BLaER1 (cell line): ENCODE data around the gene FAF2.

Source experiments
- H3K27ac ChIP-seq: shearing (Covaris generic); formaldehyde crosslinking; 2 replicates; pipeline ENCODE4 v1.8.1; 2022
- H3K27me3 ChIP-seq: shearing (Covaris generic); formaldehyde crosslinking; 2 replicates; pipeline ENCODE4 v1.8.1; 2022
- H3K36me3 ChIP-seq: shearing (Covaris generic); formaldehyde crosslinking; 2 replicates; pipeline ENCODE4 v1.8.1; 2022
- H3K4me1 ChIP-seq: shearing (Covaris generic); formaldehyde crosslinking; 2 replicates; pipeline ENCODE4 v1.8.1; 2022
- H3K4me2 ChIP-seq: shearing (Covaris generic); formaldehyde crosslinking; 2 replicates; pipeline ENCODE4 v1.8.1; 2022
- H3K4me3 ChIP-seq: shearing (Covaris generic); formaldehyde crosslinking; 2 replicates; pipeline ENCODE4 v1.8.1; 2022
- H3K9ac ChIP-seq: shearing (Covaris generic); formaldehyde crosslinking; 2 replicates; pipeline ENCODE4 v1.8.1; 2022
- H3K9me3 ChIP-seq: shearing (Covaris generic); formaldehyde crosslinking; 2 replicates; pipeline ENCODE4 v1.8.1; 2022
- H4K20me1 ChIP-seq: shearing (Covaris generic); formaldehyde crosslinking; 2 replicates; pipeline ENCODE4 v1.8.1; 2022
- Cebpa-rat ChIP-seq: shearing (Covaris generic); IDR thresholded peaks from 2 replicates; pipeline ENCODE4 v1.8.1; 2022

FAF2 gene

DNA sequence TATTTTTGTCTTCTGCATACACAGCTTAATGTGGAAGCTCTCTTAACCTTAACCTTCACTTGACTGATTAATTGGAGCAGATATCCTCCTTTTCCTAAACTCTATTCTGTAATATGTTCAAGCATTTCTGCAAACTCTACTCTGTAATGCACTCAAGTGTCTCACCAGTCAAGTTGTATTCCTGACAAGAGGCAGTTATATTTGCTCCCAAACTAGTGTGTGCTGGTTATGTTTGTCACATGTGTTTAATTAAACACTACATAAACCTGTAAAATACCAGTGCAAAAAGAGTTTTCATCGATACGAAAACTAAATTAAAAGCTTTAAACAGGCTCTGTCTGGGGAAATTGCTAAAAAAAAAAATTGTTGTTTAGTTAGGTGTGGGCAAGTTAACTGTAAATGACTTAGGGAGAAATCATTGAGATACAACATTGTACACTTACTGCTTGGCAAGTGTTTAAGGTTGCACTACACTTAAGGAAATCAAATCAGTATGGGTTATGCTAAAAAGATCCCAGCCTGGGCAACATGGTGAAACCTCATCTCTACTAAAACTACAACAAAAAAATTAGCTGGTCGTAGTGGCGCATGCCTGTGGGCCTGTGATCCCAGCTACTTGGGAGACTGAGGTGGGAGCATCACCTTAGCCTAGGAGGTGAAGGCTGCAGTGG is 6.7 kb downstream of the FAF2 start:
- Histone ChIP-seq H3K27me3 (no peaks in the 10 kb centered on the region), H3K4me1 (peaks cover 10% of the 10 kb centered on the region), H3K4me3 (no peak overlapping the region), H3K9me3 (no peaks in the 10 kb centered on the region; the same call in 1 of the 2 replicates), H3K27ac (no peak overlapping the region), H3K36me3 (peaks cover 56% of the 10 kb centered on the region), H3K4me2 (no peak overlapping the region), H3K9ac (no peak overlapping the region), H4K20me1 (peaks cover 88% of the 10 kb centered on the region)
- TF ChIP-seq Cebpa-rat = no peak

DNA sequence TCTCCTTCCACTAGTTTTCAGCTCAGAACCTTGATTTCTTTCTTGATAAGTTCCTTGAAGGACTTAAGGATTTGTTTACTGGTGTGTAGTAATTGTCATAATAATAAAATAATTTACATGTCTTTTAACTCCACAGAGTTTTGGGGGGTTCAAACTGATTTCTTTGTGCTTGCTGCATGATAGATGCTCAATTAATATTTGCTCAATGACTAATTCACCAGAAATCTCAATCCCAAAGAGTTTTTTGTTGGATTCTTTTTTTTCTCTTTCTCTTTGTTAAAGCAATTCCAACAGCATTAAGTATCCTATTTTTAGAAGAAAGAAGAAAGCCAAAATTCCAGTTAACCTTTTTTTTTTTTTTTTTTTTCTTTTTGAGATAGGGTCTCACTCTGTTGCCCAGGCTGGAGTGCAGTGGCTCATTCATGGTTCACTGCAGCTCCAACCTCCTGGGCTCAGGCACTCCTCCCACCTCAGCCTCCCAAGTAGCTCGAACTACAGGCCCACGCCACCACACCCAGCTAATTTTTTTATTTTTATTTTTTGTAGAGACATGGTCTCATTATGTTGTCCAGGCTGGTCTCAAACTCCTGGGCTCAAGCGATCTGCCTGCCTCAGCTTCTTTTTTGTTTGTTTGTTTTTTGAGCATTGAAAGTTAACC is 10.8 kb downstream of the FAF2 start:
- H3K4me3 ChIP-seq = no peak overlapping the region
- no peak overlapping the region for H3K27ac ChIP-seq
- no peaks in the 10 kb centered on the region for H3K27me3 ChIP-seq
- peaks cover 99% of the 10 kb centered on the region for H4K20me1 ChIP-seq
- no peaks in the 10 kb centered on the region; the same call in 1 of the 2 replicates for H3K9me3 ChIP-seq
- H3K4me1 ChIP-seq = peaks cover 10% of the 10 kb centered on the region
- no peak overlapping the region for H3K9ac ChIP-seq
- H3K4me2 ChIP-seq = no peak overlapping the region
- no peak for TF ChIP-seq Cebpa-rat
- peaks cover 53% of the 10 kb centered on the region for H3K36me3 ChIP-seq

DNA sequence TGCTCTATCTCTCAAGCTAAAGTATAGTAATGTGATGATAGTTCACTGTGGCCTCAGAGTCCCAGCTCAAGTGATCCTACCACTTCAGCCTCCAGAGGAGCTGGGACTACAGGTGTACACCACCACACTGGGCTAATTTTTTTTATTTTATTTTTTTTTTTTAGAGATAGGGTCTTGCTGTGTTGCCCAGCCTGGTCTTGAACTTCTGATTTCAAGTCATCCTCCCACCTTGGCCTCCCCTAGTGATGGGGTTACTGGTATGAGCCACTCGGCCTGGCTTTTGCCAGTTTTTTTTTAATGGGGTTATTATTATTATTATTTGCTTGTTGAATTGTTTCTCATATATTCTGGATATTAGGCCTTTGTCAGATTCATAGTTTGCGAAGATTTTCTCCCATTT is 13.2 kb downstream of the FAF2 start:
- TF ChIP-seq Cebpa-rat = no peak
- Histone ChIP-seq H4K20me1 (peaks cover 100% of the 10 kb centered on the region), H3K4me3 (no peak overlapping the region), H3K27me3 (no peaks in the 10 kb centered on the region), H3K9me3 (no peaks in the 10 kb centered on the region; the same call in 1 of the 2 replicates), H3K4me1 (peaks cover 10% of the 10 kb centered on the region), H3K4me2 (0 out of 2 replicates have a peak overlapping the region, but pooled peaks have one; percentile 9), H3K27ac (no peak overlapping the region), H3K36me3 (peaks cover 60% of the 10 kb centered on the region), H3K9ac (no peak overlapping the region)

DNA sequence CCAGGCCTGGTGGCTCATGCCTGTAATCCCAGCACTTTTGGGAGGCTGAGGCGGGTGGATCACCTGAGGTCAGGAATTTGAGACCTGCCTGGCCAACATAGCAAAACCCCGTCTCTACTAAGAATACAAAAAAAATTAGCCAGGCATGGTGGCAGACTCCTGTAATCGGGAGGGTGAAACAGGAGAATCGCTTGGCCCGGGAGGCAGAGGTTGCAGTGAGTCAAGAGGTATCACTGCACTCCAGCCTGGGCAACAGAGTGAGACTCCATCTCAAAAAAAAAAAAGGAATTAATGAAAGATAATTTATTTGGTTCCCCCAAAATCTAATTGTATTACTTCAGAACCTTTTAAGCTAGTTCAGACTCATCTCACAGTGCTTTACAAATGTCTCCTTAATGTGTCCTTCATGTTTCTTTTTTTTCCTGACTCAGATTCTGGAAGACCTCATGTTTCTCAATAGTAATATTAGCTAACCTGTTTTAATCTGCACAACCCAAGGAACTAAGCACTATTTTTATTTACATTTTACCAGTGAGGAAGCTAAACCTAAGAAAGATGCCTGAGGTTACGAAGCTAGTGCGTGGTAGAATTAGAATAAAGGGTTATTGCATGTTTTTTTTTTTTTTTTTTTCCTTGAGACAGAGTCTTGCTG is 15.1 kb downstream of the FAF2 start:
- Histone ChIP-seq H4K20me1 (peaks cover 95% of the 10 kb centered on the region), H3K27me3 (no peaks in the 10 kb centered on the region), H3K9ac (no peak overlapping the region), H3K27ac (no peak overlapping the region), H3K4me2 (no peak overlapping the region), H3K4me1 (peaks cover 10% of the 10 kb centered on the region), H3K4me3 (no peak overlapping the region), H3K9me3 (no peaks in the 10 kb centered on the region; the same call in 1 of the 2 replicates), H3K36me3 (peaks cover 72% of the 10 kb centered on the region)
- TF ChIP-seq Cebpa-rat = no peak

DNA sequence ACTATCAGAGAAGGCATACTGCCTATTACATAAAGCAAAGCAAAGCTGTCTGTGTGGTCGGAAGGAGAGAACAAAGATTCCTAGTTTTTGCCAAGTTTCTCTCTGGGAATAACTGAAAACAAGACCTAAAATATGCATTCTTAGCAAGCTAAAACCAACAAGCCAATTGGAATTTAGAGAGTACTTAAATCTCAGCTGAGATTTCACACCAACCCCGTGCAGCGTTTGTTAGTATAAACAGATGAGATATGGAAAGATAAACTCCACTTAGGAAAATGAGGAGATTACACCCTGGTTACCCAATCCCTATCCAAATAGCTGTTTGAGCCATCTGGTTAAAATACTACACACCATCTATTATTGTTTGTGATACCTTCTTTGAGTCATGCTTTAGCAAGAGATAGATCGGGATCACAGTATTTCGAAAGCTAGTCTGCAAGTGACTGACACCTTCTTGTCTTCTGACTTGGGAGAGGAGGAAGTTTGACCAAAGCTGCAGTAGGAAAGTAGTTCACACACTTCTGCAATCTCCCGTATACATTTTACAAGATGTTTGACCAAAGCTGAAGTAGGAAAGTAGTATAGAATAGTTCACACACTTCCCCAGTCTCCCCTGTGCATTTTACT is 18.2 kb downstream of the FAF2 start:
- H3K9ac ChIP-seq = no peak overlapping the region
- no peak overlapping the region for H3K4me3 ChIP-seq
- peaks cover 70% of the 10 kb centered on the region for H3K36me3 ChIP-seq
- H3K4me1 ChIP-seq = peaks cover 8% of the 10 kb centered on the region
- no peak overlapping the region for H3K4me2 ChIP-seq
- H3K9me3 ChIP-seq = no peaks in the 10 kb centered on the region
- H3K27ac ChIP-seq = no peak overlapping the region
- H3K27me3 ChIP-seq = no peaks in the 10 kb centered on the region
- peaks cover 91% of the 10 kb centered on the region for H4K20me1 ChIP-seq
- TF ChIP-seq Cebpa-rat = no peak

DNA sequence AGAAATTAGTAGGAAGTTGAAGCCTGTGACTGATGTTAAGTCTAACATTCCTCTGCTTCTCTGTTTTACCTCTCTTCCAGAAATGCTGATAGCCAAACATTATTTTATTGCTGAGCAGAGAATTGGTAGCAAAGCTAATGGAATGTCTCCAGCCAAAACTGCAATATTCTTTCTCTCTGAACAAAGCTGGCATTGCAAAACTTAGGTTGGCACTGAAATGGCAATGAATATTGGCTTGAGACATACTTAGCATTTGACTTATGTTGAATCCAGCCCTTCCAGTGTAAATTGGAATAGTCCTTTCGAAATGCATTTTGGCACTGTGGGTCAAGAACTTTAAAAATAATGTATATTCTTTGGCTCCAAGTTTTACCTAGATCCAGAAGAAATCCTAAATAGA is 21.1 kb downstream of the FAF2 start:
- Histone ChIP-seq H3K4me3 (no peak overlapping the region), H3K9me3 (peaks cover 13% of the 10 kb centered on the region), H3K27ac (no peak overlapping the region), H3K4me2 (no peak overlapping the region), H3K36me3 (peaks cover 91% of the 10 kb centered on the region), H3K4me1 (no peaks in the 10 kb centered on the region), H3K27me3 (no peaks in the 10 kb centered on the region), H4K20me1 (peaks cover 78% of the 10 kb centered on the region), H3K9ac (no peak overlapping the region)
- no peak for TF ChIP-seq Cebpa-rat

DNA sequence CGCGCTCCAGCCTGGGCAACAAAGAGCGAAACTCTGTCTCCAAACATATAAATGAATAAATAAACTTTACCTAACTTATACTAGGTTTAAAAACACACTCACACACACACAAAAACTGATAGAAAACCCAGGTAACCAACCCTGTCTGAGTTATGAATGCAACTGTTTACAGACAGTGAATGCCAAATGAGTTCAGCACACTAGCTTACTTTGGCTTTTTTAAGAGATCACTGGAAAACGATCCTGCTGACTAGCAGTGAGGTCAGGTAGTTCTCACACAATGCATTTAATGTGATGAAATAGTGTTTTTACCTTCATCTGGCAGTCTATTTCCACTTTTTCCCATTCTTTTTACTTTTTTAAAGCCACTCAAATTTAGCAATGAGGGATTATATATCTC is 22.4 kb downstream of the FAF2 start:
- H3K4me3 ChIP-seq = no peak overlapping the region
- no peak overlapping the region for H3K9ac ChIP-seq
- H3K4me2 ChIP-seq = no peak overlapping the region
- peaks cover 77% of the 10 kb centered on the region for H4K20me1 ChIP-seq
- peaks cover 22% of the 10 kb centered on the region for H3K9me3 ChIP-seq
- H3K36me3 ChIP-seq = peaks cover 90% of the 10 kb centered on the region
- no peaks in the 10 kb centered on the region for H3K27me3 ChIP-seq
- H3K27ac ChIP-seq = no peak overlapping the region
- TF ChIP-seq Cebpa-rat = no peak
- H3K4me1 ChIP-seq = no peaks in the 10 kb centered on the region

DNA sequence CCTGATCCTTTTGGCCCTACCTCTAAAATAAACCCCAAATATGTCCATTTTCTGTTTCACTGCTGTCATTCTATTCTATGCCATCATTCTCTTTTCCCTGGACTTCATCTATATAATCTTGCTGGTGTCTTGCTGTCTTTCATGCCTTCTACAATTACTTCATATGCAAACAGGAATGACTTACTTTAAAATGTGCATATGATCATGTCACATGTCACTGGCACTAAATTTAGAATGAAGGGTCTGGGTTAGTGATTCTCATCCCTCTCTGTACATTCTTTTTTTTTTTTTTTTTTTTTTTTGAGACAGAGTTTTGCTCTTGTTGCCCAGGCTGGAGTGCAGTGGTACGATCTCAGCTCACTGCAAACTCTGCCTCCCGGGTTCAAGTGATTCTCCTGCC is 22.9 kb downstream of the FAF2 start:
- TF ChIP-seq Cebpa-rat = no peak
- Histone ChIP-seq H3K27me3 (no peaks in the 10 kb centered on the region), H4K20me1 (peaks cover 77% of the 10 kb centered on the region), H3K9ac (no peak overlapping the region), H3K9me3 (peaks cover 28% of the 10 kb centered on the region), H3K27ac (no peak overlapping the region), H3K4me3 (no peak overlapping the region), H3K36me3 (peaks cover 90% of the 10 kb centered on the region), H3K4me1 (no peaks in the 10 kb centered on the region), H3K4me2 (no peak overlapping the region)

DNA sequence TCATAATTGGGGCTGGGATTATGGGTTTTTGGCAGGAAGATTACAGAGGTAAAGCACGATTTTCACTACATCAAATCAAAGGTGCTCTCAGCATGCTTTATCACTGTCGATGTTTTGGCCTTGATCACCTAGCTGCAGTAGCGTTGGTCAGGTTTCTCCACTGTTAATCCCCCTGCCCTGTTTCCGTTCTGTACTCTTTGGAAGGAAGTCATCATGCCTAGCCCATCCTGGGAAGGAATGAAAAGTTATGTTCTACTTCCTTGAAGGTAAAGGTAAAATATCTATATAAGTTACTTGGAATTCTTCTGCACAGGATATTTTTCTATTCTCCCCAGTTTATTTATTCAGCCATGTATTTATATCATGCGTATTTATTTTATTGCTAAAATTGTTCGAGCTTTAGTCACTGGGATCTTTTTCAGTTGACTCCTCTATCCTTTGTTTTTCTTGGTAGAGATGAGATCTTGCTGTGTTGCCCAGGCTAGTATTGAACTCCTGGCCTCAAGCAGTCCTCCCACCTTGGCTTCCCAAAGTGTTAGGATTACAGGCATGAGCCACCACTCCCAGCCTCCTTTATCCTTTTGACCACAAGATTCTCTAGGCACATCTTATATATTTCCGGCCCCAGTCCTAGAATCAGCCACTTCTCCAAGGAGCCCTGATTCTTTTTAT is 25.3 kb downstream of the FAF2 start:
- H3K36me3 ChIP-seq = peaks cover 79% of the 10 kb centered on the region
- peaks cover 28% of the 10 kb centered on the region for H3K9me3 ChIP-seq
- H3K4me1 ChIP-seq = no peaks in the 10 kb centered on the region
- no peak overlapping the region for H3K4me3 ChIP-seq
- no peak overlapping the region for H3K27ac ChIP-seq
- TF ChIP-seq Cebpa-rat = no peak
- H3K27me3 ChIP-seq = no peaks in the 10 kb centered on the region
- H4K20me1 ChIP-seq = peaks cover 80% of the 10 kb centered on the region
- H3K4me2 ChIP-seq = no peak overlapping the region
- no peak overlapping the region for H3K9ac ChIP-seq
